CD4-positive, alpha-beta T cell treated with Interleukin-17A for 4 hours (primary cell): ENCODE measurements around the gene OLFML1.

Experiments
- DNase-seq: peaks from one replicate; pipeline ENCODE4 v3.0.0-alpha.2; 2020; ENCODE audit warnings: mixed read lengths

The OLFML1 gene

GRCh38 chr11:7484131-7484530, 1.2 kb upstream of the OLFML1 start:
- DNase-seq: no peak

GRCh38 chr11:7484645-7485044, 661 bp upstream of the OLFML1 start:
- DNase-seq: no peak

- DNase-seq: no peak
Measured at GRCh38 chr11:7486098-7486780, 933 bp downstream of the OLFML1 start.

GRCh38 chr11:7486781-7487140, 1.5 kb downstream of the OLFML1 start:
- no peak for DNase-seq

GRCh38 chr11:7487360-7487759, 2.1 kb downstream of the OLFML1 start:
- DNase-seq: no peak

GRCh38 chr11:7488681-7489080, 3.4 kb downstream of the OLFML1 start:
- no peak for DNase-seq

- no peak for DNase-seq
Measured at GRCh38 chr11:7489376-7489775, 4.1 kb downstream of the OLFML1 start.

- DNase-seq: no peak
Measured at GRCh38 chr11:7490054-7490453, 4.7 kb downstream of the OLFML1 start.

GRCh38 chr11:7490535-7490934, 5.2 kb downstream of the OLFML1 start:
- DNase-seq: no peak

GRCh38 chr11:7492253-7492652, 6.9 kb downstream of the OLFML1 start:
- no peak for DNase-seq

GRCh38 chr11:7493670-7494069, 8.4 kb downstream of the OLFML1 start:
- no peak for DNase-seq

GRCh38 chr11:7494086-7494745, 8.9 kb downstream of the OLFML1 start:
- no peak for DNase-seq

GRCh38 chr11:7495882-7496551, 10.7 kb downstream of the OLFML1 start:
- no peak for DNase-seq

- DNase-seq: no peak
Measured at GRCh38 chr11:7498193-7498592, 12.9 kb downstream of the OLFML1 start.

GRCh38 chr11:7499081-7499480, 13.8 kb downstream of the OLFML1 start:
- DNase-seq: no peak

- no peak for DNase-seq
Measured at GRCh38 chr11:7500251-7500650, 14.9 kb downstream of the OLFML1 start.

GRCh38 chr11:7501251-7501650, 15.9 kb downstream of the OLFML1 start:
- DNase-seq: no peak

GRCh38 chr11:7501894-7502293, 16.6 kb downstream of the OLFML1 start:
- DNase-seq: no peak

GRCh38 chr11:7506243-7506642, 20.9 kb downstream of the OLFML1 start:
- DNase-seq: no peak

- DNase-seq: no peak
Measured at GRCh38 chr11:7508087-7508486, 22.8 kb downstream of the OLFML1 start.

- DNase-seq: no peak
Measured at GRCh38 chr11:7509966-7510365, 24.7 kb downstream of the OLFML1 start.

GRCh38 chr11:7511401-7511800, 26.1 kb downstream of the OLFML1 start:
- no peak for DNase-seq

- peak; percentile 25 for DNase-seq
Measured at GRCh38 chr11:7512525-7513233, 27.4 kb downstream of the OLFML1 start.
